Tibial artery (tissue), 4 donors: Measurements from ENCODE around the gene NOD2.

ENCODE experiments used
- DNase-seq, 2 donors: peaks; one replicate each; pipeline ENCODE4 v3.0.0-alpha.2; 2019
- H3K27ac ChIP-seq, 2 donors: fragments of 200-600 bp; sonication (generic) in 1 of 2; 1 replicate in 1 of 2; 2 replicates in 1 of 2; pipeline ENCODE4 v1.5.1; 2018 to 2019; ENCODE audit warnings: mild to moderate bottlenecking in 1 of 2
- H3K27me3 ChIP-seq, 2 donors: fragments of 200-600 bp; sonication (generic) in 1 of 2; one replicate each; pipeline versions ENCODE4 v1.5.1 to v1.6.0; 2016 to 2019
- H3K36me3 ChIP-seq, 3 donors: fragments of 200-600 bp; sonication (generic) in 2 of 3; one replicate each; pipeline ENCODE4 v1.5.1; 2016 to 2019; ENCODE audit warnings: mild to moderate bottlenecking in 2 of 3
- H3K4me1 ChIP-seq, 4 donors: fragments of 200-600 bp; sonication (generic) in 2 of 4; 1 replicate in 3 of 4; 2 replicates in 1 of 4; pipeline ENCODE4 v1.5.1; 2016 to 2019
- H3K4me3 ChIP-seq, 2 donors: fragments of 200-600 bp; sonication (generic) in 1 of 2; 1 replicate in 1 of 2; 2 replicates in 1 of 2; pipeline ENCODE4 v1.5.1; 2018 to 2019; ENCODE audit warnings: mild to moderate bottlenecking in 2 of 2
- H3K9me3 ChIP-seq, 3 donors: fragments of 200-600 bp; sonication (generic) in 1 of 3; one replicate each; pipeline ENCODE4 v1.5.1; 2016 to 2019
- intact Hi-C: fragments of 100-400 bp; cut with DNase I; formaldehyde crosslinking; loops from one replicate; pipeline ENCODE4 v1.15.0; 2023; ENCODE audit warnings: low total_unique reads
- TF ChIP-seq, protein P1 (sequence below), 2 experiments: fragments of 200-600 bp in 1 of 2; fragments of 450-650 bp in 1 of 2; IDR thresholded peaks; one replicate each; pipeline ENCODE4 v1.5.1; 2017 to 2019; ENCODE audit warnings: antibody characterized with exemption in 2 of 2, mild to moderate bottlenecking in 1 of 2, moderate library complexity in 1 of 2

NOD2 gene

GRCh38 chr16:50651835-50652438, 41.5 kb upstream of the NOD2 start:
- TF ChIP-seq, protein P1, sequence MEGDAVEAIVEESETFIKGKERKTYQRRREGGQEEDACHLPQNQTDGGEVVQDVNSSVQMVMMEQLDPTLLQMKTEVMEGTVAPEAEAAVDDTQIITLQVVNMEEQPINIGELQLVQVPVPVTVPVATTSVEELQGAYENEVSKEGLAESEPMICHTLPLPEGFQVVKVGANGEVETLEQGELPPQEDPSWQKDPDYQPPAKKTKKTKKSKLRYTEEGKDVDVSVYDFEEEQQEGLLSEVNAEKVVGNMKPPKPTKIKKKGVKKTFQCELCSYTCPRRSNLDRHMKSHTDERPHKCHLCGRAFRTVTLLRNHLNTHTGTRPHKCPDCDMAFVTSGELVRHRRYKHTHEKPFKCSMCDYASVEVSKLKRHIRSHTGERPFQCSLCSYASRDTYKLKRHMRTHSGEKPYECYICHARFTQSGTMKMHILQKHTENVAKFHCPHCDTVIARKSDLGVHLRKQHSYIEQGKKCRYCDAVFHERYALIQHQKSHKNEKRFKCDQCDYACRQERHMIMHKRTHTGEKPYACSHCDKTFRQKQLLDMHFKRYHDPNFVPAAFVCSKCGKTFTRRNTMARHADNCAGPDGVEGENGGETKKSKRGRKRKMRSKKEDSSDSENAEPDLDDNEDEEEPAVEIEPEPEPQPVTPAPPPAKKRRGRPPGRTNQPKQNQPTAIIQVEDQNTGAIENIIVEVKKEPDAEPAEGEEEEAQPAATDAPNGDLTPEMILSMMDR (IDR thresholded peaks at IDR 0.05) = no peak
- Histone ChIP-seq H3K27ac (no peak overlapping the region), H3K4me1 (no peaks in the 10 kb centered on the region), H3K4me3 (no peak overlapping the region), H3K9me3 (no peaks in the 10 kb centered on the region), H3K36me3 (peaks cover 17 to 21% (median 19%) of the 10 kb centered on the region in 3 donors), H3K27me3 (no peaks in the 10 kb centered on the region)
- intact Hi-C loops = no loop called here
- DNase-seq = no peak

- Histone ChIP-seq H3K27ac (no peak overlapping the region), H3K4me1 (no peaks in the 10 kb centered on the region), H3K36me3 (peaks cover 11 to 15% (median 12%) of the 10 kb centered on the region in 3 donors), H3K4me3 (no peak overlapping the region), H3K9me3 (no peaks in the 10 kb centered on the region), H3K27me3 (no peaks in the 10 kb centered on the region)
- TF ChIP-seq, protein P1 (IDR thresholded peaks at IDR 0.05) = no peak
- no peak for DNase-seq
- intact Hi-C loops = no loop called here
Observed at GRCh38 chr16:50652836-50653425, 40.5 kb upstream of the NOD2 start.

- Histone ChIP-seq H3K27ac (no peak overlapping the region), H3K4me3 (no peak overlapping the region), H3K36me3 (peaks cover 2 to 7% (median 4%) of the 10 kb centered on the region in 3 donors), H3K27me3 (no peaks in the 10 kb centered on the region), H3K9me3 (no peaks in the 10 kb centered on the region), H3K4me1 (no peaks in the 10 kb centered on the region)
- intact Hi-C loops = no loop called here
- TF ChIP-seq, protein P1 (IDR thresholded peaks at IDR 0.05) = no peak
- DNase-seq = no peak
Observed at GRCh38 chr16:50653633-50654519, 39.5 kb upstream of the NOD2 start.

DNA sequence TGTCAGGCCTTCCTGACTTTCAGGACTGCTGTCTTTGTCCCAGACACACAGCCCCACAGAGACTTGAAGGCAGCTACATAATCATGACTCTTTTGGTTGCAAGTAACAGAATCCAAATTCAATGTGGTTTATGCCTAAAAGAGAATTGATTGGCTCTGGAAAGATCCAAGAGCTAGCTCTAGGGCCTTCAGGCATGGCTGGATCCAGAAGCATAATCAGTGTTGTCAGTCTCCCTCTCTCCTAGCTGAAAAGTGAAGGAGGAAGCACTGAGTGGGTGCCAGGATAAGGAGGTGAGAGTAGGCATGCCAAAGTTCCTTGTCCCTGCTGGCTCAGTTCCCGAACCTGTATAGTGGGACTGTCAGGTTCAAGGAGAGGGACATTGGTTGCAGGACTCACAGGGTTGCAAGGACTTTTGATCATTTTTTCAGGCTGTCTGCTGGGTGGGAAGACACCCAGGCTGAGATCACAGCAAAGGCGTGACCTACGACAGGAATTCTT, 37.8 kb upstream of the NOD2 start:
- intact Hi-C loops = no loop called here
- Histone ChIP-seq H3K4me3 (no peak overlapping the region), H3K9me3 (no peaks in the 10 kb centered on the region), H3K4me1 (peaks cover 0 to 5% (median 0%) of the 10 kb centered on the region in 4 donors), H3K27me3 (no peaks in the 10 kb centered on the region), H3K27ac (no peak overlapping the region), H3K36me3 (no peaks in the 10 kb centered on the region)
- DNase-seq = no peak
- TF ChIP-seq, protein P1 (IDR thresholded peaks at IDR 0.05) = no peak

DNA sequence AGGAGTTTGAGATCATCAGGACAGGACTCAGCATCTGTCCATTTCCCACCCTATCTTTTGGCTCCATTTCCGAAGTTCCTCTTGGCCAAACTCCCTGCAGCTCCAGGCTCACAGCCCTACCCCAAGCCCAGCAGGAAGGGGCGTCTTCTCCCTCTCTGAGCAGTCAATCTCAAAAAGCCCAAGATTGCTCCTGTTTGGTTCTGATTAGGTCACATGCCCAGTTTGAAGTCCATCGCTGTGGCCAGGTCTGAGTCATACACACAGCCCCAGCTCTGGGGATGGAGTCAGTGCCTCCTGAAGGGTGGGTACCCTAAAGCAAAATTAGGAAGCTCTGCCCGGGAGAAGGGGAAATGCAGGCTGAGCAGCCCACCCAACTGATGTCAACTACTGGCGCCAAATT, 36.2 kb upstream of the NOD2 start:
- no peak for DNase-seq
- H3K9me3 ChIP-seq = no peaks in the 10 kb centered on the region
- no peak overlapping the region for H3K27ac ChIP-seq
- H3K36me3 ChIP-seq = no peaks in the 10 kb centered on the region
- H3K4me3 ChIP-seq = no peak overlapping the region
- peaks cover 0 to 11% (median 1%) of the 10 kb centered on the region in 4 donors for H3K4me1 ChIP-seq
- TF ChIP-seq, protein P1 (IDR thresholded peaks at IDR 0.05) = no peak
- H3K27me3 ChIP-seq = no peaks in the 10 kb centered on the region
- intact Hi-C loops = no loop called here
